ENCODE measurements around the gene LRRK2. TPM values are rescaled to one million over a fixed set of nuclear protein-coding genes. Genes with fewer than 3 reads are reported as not detected.

Gene LRRK2
- total RNA-seq, 1 experiment from 2014 or later, result 0.33 TPM

DNA sequence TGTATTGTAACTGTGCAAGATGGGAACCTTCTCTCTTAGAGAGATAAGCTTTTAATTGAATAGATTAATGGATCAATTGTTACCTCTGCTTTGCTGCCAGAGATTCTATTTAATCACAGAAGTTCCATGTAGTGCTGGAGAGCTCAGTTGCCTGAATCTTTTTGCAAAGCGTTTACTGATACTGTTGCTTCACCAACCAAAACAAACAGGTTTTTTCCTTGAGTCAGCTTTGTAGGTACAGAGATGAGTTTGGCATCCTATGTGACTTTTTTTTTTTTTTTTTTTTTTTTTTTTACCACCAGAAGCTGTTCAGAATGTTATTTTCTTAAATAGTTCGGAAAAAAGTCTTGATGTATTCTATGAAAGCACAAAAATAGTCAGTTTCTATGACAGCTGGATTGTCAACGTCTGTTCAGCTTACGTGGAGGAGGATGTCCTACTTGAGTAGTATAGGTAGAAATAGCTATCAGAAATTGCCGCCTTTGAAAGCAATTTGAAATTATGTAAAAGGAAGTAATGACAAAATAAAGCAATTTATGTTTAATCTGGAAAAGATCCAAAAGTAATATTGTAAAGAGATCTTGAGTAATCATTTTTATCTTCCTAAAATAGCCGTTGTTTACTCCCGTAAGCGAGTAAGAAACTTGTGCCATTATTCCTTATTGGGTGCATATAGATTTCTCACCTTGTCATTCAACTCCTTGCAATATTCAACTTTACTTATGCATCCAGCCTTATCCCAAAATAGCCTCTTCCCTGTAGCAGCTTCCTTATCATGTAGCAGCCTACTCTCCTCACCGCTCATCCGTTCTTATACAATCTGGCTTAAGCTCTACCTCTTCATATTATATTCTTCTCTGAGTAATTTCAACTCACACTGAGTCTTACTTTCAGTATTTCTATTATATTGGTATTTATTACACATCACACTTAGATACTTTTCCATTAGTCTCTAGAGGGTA, 5.2 kb downstream of the LRRK2 start:
- Histone ChIP-seq H2AFZ (ENCODE audit: low read length) (no peak overlapping the region), H3K27ac (ENCODE audit: low read length) (no peak overlapping the region), H3K9me3 (ENCODE audit: low read length) (no peaks in the 10 kb centered on the region), H3K4me2 (ENCODE audit: low read length) (no peak overlapping the region), H3K4me1 (ENCODE audit: insufficient read depth, low read length) (no peaks in the 10 kb centered on the region), H4K20me1 (ENCODE audit: low read length) (no peaks in the 10 kb centered on the region), H3K9ac (ENCODE audit: low read length) (no peak overlapping the region), H3K36me3 (ENCODE audit: low read depth, low read length) (no peaks in the 10 kb centered on the region), H3K4me3 (ENCODE audit: low read length) (no peak overlapping the region), H3K27me3 (ENCODE audit: low read length) (peaks cover 5% of the 10 kb centered on the region; the same call in 1 of the 2 replicates), H3F3A (ENCODE audit: low read length, unreplicated experiment) (no peaks in the 10 kb centered on the region), H3K9me2 (replicated peaks; ENCODE audit: low read length) (no peaks in the 10 kb centered on the region), H3K79me2 (ENCODE audit: low read length) (no peaks in the 10 kb centered on the region)
- BruUV-seq (replicated peaks), result no TSS peak
- CTCF ChIA-PET, result no interaction called here
- POLR2A ChIA-PET (ENCODE audit: unreplicated experiment), result interaction anchor here (0.6 kb wide), 1 partner anchor 124 kb away, joined by 12 read pairs; the partner anchor contains the start of gene SLC2A13
- intact Hi-C loops (cut with micrococcal nuclease), result no loop called here
- ATAC-seq (no peak), DNase-seq (no peak)
- no peak for TF ChIP-seq EZH2 (IDR thresholded peaks at IDR 0.05; ENCODE audit: low read length, unreplicated experiment)
- TF ChIP-seq, protein P1, sequence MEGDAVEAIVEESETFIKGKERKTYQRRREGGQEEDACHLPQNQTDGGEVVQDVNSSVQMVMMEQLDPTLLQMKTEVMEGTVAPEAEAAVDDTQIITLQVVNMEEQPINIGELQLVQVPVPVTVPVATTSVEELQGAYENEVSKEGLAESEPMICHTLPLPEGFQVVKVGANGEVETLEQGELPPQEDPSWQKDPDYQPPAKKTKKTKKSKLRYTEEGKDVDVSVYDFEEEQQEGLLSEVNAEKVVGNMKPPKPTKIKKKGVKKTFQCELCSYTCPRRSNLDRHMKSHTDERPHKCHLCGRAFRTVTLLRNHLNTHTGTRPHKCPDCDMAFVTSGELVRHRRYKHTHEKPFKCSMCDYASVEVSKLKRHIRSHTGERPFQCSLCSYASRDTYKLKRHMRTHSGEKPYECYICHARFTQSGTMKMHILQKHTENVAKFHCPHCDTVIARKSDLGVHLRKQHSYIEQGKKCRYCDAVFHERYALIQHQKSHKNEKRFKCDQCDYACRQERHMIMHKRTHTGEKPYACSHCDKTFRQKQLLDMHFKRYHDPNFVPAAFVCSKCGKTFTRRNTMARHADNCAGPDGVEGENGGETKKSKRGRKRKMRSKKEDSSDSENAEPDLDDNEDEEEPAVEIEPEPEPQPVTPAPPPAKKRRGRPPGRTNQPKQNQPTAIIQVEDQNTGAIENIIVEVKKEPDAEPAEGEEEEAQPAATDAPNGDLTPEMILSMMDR (conservative IDR thresholded peaks at IDR 0.05; ENCODE audit: low read depth, low read length), result no peak
- no peak for TF ChIP-seq EZH2phosphoT487 (IDR thresholded peaks at IDR 0.05; ENCODE audit: borderline replicate concordance, low read length)

DNA sequence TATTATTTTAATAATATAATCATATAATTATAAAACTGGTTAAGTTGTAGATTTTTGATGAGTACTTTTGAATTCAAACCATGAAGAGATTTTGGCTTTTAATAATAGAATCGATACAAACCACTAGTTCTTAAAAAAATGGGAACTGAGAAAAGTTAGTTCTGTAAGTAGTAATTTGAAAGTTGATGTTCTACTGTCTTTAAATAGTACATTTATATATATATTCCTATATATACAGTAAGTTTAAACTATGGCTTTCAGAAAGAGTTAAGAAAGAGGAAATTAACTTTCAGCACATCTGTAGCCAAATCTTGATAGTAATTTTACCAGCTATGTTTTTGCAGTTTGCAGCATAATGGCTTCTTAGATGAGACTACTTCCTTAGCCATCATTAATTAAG, 7.8 kb downstream of the LRRK2 start:
- Histone ChIP-seq H3K9ac (ENCODE audit: low read length) (no peak overlapping the region), H3K36me3 (ENCODE audit: low read depth, low read length) (no peaks in the 10 kb centered on the region), H3F3A (ENCODE audit: low read length, unreplicated experiment) (no peaks in the 10 kb centered on the region), H3K4me3 (ENCODE audit: low read length) (no peak overlapping the region), H3K27me3 (ENCODE audit: low read length) (no peaks in the 10 kb centered on the region), H3K79me2 (ENCODE audit: low read length) (no peaks in the 10 kb centered on the region), H3K4me2 (ENCODE audit: low read length) (no peak overlapping the region), H2AFZ (ENCODE audit: low read length) (no peak overlapping the region), H4K20me1 (ENCODE audit: low read length) (no peaks in the 10 kb centered on the region), H3K9me3 (ENCODE audit: low read length) (no peaks in the 10 kb centered on the region), H3K4me1 (ENCODE audit: insufficient read depth, low read length) (no peaks in the 10 kb centered on the region), H3K27ac (ENCODE audit: low read length) (no peak overlapping the region), H3K9me2 (replicated peaks; ENCODE audit: low read length) (no peaks in the 10 kb centered on the region)
- intact Hi-C loops (cut with micrococcal nuclease), result no loop called here
- ChIA-PET CTCF (no interaction called here), POLR2A (ENCODE audit: unreplicated experiment) (no interaction called here)
- ATAC-seq, result no peak
- no peak for DNase-seq
- BruUV-seq (replicated peaks), result no TSS peak
- TF ChIP-seq, protein P1 (conservative IDR thresholded peaks at IDR 0.05; ENCODE audit: low read depth, low read length), result no peak
- TF ChIP-seq EZH2phosphoT487 (IDR thresholded peaks at IDR 0.05; ENCODE audit: borderline replicate concordance, low read length) (no peak), EZH2 (IDR thresholded peaks at IDR 0.05; ENCODE audit: low read length, unreplicated experiment) (no peak)
